HEK293 (cell line): ENCODE results near the gene TUBB2B.

Source experiments
- FEZF1 ChIP-seq: fragments of 450-650 bp; formaldehyde crosslinking; IDR thresholded peaks from 2 replicates; pipeline ENCODE4 v1.5.1; 2016; ENCODE audit warnings: missing biosample characterization, missing genetic modification characterization
- GLIS1 ChIP-seq: fragments of 450-650 bp; formaldehyde crosslinking; IDR thresholded peaks from 2 replicates; pipeline ENCODE4 v1.5.1; 2016; ENCODE audit warnings: missing biosample characterization, missing genetic modification characterization
- KLF7 ChIP-seq: fragments of 450-650 bp; formaldehyde crosslinking; IDR thresholded peaks from 2 replicates; pipeline ENCODE4 v1.5.1; 2016; ENCODE audit warnings: missing biosample characterization, missing genetic modification characterization, borderline replicate concordance
- KLF8 ChIP-seq: fragments of 450-650 bp; formaldehyde crosslinking; IDR thresholded peaks from 2 replicates; pipeline ENCODE4 v1.5.1; 2016; ENCODE audit warnings: missing biosample characterization, missing genetic modification characterization
- SP2 ChIP-seq: fragments of 450-650 bp; formaldehyde crosslinking; IDR thresholded peaks from 2 replicates; pipeline ENCODE4 v1.5.1; 2016; ENCODE audit warnings: missing biosample characterization, missing genetic modification characterization
- ZEB2 ChIP-seq: fragments of 450-650 bp; formaldehyde crosslinking; IDR thresholded peaks from 2 replicates; pipeline ENCODE4 v1.5.1; 2016; ENCODE audit warnings: missing biosample characterization, missing genetic modification characterization
- ZNF366 ChIP-seq: fragments of 450-650 bp; formaldehyde crosslinking; conservative IDR thresholded peaks from 2 replicates; pipeline ENCODE4 v1.5.1; 2016; ENCODE audit warnings: missing biosample characterization, missing genetic modification characterization
- ZNF548 ChIP-seq: fragments of 450-650 bp; formaldehyde crosslinking; IDR thresholded peaks from 2 replicates; pipeline ENCODE4 v1.5.1; 2016; ENCODE audit warnings: missing biosample characterization, missing genetic modification characterization
- ZNF558 ChIP-seq: fragments of 450-650 bp; formaldehyde crosslinking; IDR thresholded peaks from 2 replicates; pipeline ENCODE4 v1.5.1; 2016; ENCODE audit warnings: missing biosample characterization, missing genetic modification characterization
- ZNF610 ChIP-seq: fragments of 450-650 bp; formaldehyde crosslinking; IDR thresholded peaks from 2 replicates; pipeline ENCODE4 v1.5.1; 2016; ENCODE audit warnings: missing biosample characterization, missing genetic modification characterization, borderline replicate concordance
- ZNF621 ChIP-seq: fragments of 450-650 bp; formaldehyde crosslinking; IDR thresholded peaks from 2 replicates; pipeline ENCODE4 v1.5.1; 2017; ENCODE audit warnings: missing biosample characterization, missing genetic modification characterization
- ZNF670 ChIP-seq: fragments of 450-650 bp; formaldehyde crosslinking; IDR thresholded peaks from 2 replicates; pipeline ENCODE4 v1.5.1; 2016; ENCODE audit warnings: missing biosample characterization, missing genetic modification characterization, low read depth
- ZNF837 ChIP-seq: fragments of 450-650 bp; formaldehyde crosslinking; IDR thresholded peaks from 2 replicates; pipeline ENCODE4 v1.5.1; 2016; ENCODE audit warnings: missing biosample characterization, missing genetic modification characterization
- TF ChIP-seq, protein P1 (sequence below): fragments of 450-650 bp; formaldehyde crosslinking; IDR thresholded peaks from 2 replicates; pipeline ENCODE4 v1.5.1; 2016; ENCODE audit warnings: missing biosample characterization, missing genetic modification characterization
- TF ChIP-seq, protein P2 (sequence below): fragments of 450-650 bp; formaldehyde crosslinking; IDR thresholded peaks from 2 replicates; pipeline ENCODE4 v1.5.1; 2016; ENCODE audit warnings: missing biosample characterization, missing genetic modification characterization
- TF ChIP-seq, protein P3 (sequence below): fragments of 450-650 bp; formaldehyde crosslinking; IDR thresholded peaks from 2 replicates; pipeline ENCODE4 v1.5.1; 2016; ENCODE audit warnings: missing biosample characterization, missing genetic modification characterization
- TF ChIP-seq, protein P4 (sequence below): fragments of 450-650 bp; formaldehyde crosslinking; IDR thresholded peaks from 2 replicates; pipeline ENCODE4 v1.5.1; 2017; ENCODE audit warnings: missing biosample characterization, missing genetic modification characterization
- TF ChIP-seq, protein P5 (sequence below): fragments of 450-650 bp; formaldehyde crosslinking; IDR thresholded peaks from 2 replicates; pipeline ENCODE4 v1.5.1; 2017; ENCODE audit warnings: missing biosample characterization, missing genetic modification characterization
- TF ChIP-seq, protein P6 (sequence below): fragments of 450-650 bp; formaldehyde crosslinking; IDR thresholded peaks from 2 replicates; pipeline ENCODE4 v1.5.1; 2016; ENCODE audit warnings: missing biosample characterization, missing genetic modification characterization, borderline replicate concordance
- TF ChIP-seq, protein P7 (sequence below): fragments of 450-650 bp; formaldehyde crosslinking; IDR thresholded peaks from 2 replicates; pipeline ENCODE4 v1.5.1; 2016; ENCODE audit warnings: missing biosample characterization, missing genetic modification characterization
- TF ChIP-seq, protein P8 (sequence below): fragments of 450-650 bp; formaldehyde crosslinking; IDR thresholded peaks from 2 replicates; pipeline ENCODE4 v1.5.1; 2016; ENCODE audit warnings: missing biosample characterization, missing genetic modification characterization
- TF ChIP-seq, protein P9 (sequence below): fragments of 450-650 bp; formaldehyde crosslinking; IDR thresholded peaks from 2 replicates; pipeline ENCODE4 v1.5.1; 2016; ENCODE audit warnings: missing biosample characterization, missing genetic modification characterization

The TUBB2B gene

DNA sequence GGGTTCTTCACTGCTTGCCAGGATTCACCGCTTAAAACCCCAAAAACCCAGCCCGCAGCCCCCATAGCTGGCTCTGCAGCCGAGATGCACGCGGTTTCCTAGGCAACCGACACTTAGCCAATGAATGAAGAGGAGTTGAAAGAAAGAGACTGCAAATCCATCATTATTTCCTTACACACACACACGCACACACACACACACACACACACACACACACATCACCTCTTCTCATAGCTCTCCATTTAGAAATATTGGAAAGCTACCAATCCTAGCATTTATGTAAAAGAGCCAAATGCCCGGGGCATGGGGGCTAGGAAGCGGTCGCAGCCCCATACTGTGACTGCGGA, 3.4 kb upstream of the TUBB2B start (continued):
- TF ChIP-seq, protein P1, sequence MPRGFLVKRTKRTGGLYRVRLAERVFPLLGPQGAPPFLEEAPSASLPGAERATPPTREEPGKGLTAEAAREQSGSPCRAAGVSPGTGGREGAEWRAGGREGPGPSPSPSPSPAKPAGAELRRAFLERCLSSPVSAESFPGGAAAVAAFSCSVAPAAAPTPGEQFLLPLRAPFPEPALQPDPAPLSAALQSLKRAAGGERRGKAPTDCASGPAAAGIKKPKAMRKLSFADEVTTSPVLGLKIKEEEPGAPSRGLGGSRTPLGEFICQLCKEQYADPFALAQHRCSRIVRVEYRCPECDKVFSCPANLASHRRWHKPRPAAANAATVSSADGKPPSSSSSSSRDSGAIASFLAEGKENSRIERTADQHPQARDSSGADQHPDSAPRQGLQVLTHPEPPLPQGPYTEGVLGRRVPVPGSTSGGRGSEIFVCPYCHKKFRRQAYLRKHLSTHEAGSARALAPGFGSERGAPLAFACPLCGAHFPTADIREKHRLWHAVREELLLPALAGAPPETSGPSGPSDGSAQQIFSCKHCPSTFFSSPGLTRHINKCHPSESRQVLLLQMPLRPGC: peak; percentile 66; the same call in 1 of the 2 replicates
- TF ChIP-seq ZEB2 (peak; percentile 85), ZNF610 (tag by site-specific recombination) (0 out of 2 replicates have a peak, but pooled peaks have one; percentile 57), SP2 (tag by site-specific recombination) (peak; percentile 42), KLF7 (tag by site-specific recombination) (peak; percentile 53; the same call in 1 of the 2 replicates), ZNF621 (tag by site-specific recombination) (no peak), ZNF558 (tag by site-specific recombination) (peak; percentile 98), ZNF366 (tag by site-specific recombination) (peak; percentile 90), ZNF837 (tag by site-specific recombination) (0 out of 2 replicates have a peak, but pooled peaks have one; percentile 45), ZNF548 (tag by site-specific recombination) (no peak), GLIS1 (tag by site-specific recombination) (no peak; the same call in 1 of the 2 replicates), KLF8 (tag by site-specific recombination) (peak; percentile 53), ZNF670 (tag by site-specific recombination) (no peak), FEZF1 (peak; percentile 45; the same call in 1 of the 2 replicates)
- TF ChIP-seq, protein P2, sequence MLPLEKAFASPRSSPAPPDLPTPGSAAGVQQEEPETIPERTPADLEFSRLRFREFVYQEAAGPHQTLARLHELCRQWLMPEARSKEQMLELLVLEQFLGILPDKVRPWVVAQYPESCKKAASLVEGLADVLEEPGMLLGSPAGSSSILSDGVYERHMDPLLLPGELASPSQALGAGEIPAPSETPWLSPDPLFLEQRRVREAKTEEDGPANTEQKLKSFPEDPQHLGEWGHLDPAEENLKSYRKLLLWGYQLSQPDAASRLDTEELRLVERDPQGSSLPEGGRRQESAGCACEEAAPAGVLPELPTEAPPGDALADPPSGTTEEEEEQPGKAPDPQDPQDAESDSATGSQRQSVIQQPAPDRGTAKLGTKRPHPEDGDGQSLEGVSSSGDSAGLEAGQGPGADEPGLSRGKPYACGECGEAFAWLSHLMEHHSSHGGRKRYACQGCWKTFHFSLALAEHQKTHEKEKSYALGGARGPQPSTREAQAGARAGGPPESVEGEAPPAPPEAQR: peak; percentile 91
- TF ChIP-seq, protein P3, sequence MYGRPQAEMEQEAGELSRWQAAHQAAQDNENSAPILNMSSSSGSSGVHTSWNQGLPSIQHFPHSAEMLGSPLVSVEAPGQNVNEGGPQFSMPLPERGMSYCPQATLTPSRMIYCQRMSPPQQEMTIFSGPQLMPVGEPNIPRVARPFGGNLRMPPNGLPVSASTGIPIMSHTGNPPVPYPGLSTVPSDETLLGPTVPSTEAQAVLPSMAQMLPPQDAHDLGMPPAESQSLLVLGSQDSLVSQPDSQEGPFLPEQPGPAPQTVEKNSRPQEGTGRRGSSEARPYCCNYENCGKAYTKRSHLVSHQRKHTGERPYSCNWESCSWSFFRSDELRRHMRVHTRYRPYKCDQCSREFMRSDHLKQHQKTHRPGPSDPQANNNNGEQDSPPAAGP (tag by site-specific recombination): peak; percentile 10; the same call in 1 of the 2 replicates
- TF ChIP-seq, protein P4, sequence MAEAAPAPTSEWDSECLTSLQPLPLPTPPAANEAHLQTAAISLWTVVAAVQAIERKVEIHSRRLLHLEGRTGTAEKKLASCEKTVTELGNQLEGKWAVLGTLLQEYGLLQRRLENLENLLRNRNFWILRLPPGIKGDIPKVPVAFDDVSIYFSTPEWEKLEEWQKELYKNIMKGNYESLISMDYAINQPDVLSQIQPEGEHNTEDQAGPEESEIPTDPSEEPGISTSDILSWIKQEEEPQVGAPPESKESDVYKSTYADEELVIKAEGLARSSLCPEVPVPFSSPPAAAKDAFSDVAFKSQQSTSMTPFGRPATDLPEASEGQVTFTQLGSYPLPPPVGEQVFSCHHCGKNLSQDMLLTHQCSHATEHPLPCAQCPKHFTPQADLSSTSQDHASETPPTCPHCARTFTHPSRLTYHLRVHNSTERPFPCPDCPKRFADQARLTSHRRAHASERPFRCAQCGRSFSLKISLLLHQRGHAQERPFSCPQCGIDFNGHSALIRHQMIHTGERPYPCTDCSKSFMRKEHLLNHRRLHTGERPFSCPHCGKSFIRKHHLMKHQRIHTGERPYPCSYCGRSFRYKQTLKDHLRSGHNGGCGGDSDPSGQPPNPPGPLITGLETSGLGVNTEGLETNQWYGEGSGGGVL: peak; percentile 91
- TF ChIP-seq, protein P5, sequence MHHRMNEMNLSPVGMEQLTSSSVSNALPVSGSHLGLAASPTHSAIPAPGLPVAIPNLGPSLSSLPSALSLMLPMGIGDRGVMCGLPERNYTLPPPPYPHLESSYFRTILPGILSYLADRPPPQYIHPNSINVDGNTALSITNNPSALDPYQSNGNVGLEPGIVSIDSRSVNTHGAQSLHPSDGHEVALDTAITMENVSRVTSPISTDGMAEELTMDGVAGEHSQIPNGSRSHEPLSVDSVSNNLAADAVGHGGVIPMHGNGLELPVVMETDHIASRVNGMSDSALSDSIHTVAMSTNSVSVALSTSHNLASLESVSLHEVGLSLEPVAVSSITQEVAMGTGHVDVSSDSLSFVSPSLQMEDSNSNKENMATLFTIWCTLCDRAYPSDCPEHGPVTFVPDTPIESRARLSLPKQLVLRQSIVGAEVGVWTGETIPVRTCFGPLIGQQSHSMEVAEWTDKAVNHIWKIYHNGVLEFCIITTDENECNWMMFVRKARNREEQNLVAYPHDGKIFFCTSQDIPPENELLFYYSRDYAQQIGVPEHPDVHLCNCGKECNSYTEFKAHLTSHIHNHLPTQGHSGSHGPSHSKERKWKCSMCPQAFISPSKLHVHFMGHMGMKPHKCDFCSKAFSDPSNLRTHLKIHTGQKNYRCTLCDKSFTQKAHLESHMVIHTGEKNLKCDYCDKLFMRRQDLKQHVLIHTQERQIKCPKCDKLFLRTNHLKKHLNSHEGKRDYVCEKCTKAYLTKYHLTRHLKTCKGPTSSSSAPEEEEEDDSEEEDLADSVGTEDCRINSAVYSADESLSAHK: peak; percentile 41; the same call in 1 of the 2 replicates
- TF ChIP-seq, protein P6, sequence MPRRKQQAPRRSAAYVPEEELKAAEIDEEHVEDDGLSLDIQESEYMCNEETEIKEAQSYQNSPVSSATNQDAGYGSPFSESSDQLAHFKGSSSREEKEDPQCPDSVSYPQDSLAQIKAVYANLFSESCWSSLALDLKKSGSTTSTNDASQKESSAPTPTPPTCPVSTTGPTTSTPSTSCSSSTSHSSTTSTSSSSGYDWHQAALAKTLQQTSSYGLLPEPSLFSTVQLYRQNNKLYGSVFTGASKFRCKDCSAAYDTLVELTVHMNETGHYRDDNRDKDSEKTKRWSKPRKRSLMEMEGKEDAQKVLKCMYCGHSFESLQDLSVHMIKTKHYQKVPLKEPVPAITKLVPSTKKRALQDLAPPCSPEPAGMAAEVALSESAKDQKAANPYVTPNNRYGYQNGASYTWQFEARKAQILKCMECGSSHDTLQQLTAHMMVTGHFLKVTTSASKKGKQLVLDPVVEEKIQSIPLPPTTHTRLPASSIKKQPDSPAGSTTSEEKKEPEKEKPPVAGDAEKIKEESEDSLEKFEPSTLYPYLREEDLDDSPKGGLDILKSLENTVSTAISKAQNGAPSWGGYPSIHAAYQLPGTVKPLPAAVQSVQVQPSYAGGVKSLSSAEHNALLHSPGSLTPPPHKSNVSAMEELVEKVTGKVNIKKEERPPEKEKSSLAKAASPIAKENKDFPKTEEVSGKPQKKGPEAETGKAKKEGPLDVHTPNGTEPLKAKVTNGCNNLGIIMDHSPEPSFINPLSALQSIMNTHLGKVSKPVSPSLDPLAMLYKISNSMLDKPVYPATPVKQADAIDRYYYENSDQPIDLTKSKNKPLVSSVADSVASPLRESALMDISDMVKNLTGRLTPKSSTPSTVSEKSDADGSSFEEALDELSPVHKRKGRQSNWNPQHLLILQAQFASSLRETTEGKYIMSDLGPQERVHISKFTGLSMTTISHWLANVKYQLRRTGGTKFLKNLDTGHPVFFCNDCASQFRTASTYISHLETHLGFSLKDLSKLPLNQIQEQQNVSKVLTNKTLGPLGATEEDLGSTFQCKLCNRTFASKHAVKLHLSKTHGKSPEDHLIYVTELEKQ (tag by site-specific recombination): peak; percentile 82; the same call in 1 of the 2 replicates
- TF ChIP-seq, protein P7, sequence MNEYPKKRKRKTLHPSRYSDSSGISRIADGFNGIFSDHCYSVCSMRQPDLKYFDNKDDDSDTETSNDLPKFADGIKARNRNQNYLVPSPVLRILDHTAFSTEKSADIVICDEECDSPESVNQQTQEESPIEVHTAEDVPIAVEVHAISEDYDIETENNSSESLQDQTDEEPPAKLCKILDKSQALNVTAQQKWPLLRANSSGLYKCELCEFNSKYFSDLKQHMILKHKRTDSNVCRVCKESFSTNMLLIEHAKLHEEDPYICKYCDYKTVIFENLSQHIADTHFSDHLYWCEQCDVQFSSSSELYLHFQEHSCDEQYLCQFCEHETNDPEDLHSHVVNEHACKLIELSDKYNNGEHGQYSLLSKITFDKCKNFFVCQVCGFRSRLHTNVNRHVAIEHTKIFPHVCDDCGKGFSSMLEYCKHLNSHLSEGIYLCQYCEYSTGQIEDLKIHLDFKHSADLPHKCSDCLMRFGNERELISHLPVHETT: peak; percentile 82
- TF ChIP-seq, protein P8, sequence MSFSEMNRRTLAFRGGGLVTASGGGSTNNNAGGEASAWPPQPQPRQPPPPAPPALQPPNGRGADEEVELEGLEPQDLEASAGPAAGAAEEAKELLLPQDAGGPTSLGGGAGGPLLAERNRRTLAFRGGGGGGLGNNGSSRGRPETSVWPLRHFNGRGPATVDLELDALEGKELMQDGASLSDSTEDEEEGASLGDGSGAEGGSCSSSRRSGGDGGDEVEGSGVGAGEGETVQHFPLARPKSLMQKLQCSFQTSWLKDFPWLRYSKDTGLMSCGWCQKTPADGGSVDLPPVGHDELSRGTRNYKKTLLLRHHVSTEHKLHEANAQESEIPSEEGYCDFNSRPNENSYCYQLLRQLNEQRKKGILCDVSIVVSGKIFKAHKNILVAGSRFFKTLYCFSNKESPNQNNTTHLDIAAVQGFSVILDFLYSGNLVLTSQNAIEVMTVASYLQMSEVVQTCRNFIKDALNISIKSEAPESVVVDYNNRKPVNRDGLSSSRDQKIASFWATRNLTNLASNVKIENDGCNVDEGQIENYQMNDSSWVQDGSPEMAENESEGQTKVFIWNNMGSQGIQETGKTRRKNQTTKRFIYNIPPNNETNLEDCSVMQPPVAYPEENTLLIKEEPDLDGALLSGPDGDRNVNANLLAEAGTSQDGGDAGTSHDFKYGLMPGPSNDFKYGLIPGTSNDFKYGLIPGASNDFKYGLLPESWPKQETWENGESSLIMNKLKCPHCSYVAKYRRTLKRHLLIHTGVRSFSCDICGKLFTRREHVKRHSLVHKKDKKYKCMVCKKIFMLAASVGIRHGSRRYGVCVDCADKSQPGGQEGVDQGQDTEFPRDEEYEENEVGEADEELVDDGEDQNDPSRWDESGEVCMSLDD (tag by site-specific recombination): peak; percentile 74
- TF ChIP-seq, protein P9, sequence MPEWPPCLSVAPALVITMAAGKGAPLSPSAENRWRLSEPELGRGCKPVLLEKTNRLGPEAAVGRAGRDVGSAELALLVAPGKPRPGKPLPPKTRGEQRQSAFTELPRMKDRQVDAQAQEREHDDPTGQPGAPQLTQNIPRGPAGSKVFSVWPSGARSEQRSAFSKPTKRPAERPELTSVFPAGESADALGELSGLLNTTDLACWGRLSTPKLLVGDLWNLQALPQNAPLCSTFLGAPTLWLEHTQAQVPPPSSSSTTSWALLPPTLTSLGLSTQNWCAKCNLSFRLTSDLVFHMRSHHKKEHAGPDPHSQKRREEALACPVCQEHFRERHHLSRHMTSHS (tag by site-specific recombination): 0 out of 2 replicates have a peak, but pooled peaks have one; percentile 54
